OCI-M2 (cell line): Measurements from ENCODE around the gene TEPSIN.

ENCODE experiments used
- DNase-seq: peaks from one replicate; lab custom pipeline; 2025; ENCODE audit not compliant: unreplicated experiment; lab: John Stamatoyannopoulos, UW

The TEPSIN gene

GRCh38 chr17:81222620-81222905, 16.3 kb downstream of the TEPSIN start:
- no peak for DNase-seq

- no peak for DNase-seq
Observed at GRCh38 chr17:81221842-81222619, 16.8 kb downstream of the TEPSIN start.

GRCh38 chr17:81221371-81221841, 17.4 kb downstream of the TEPSIN start:
- no peak for DNase-seq

- no peak for DNase-seq
Observed at GRCh38 chr17:81219476-81220180, 19.2 kb downstream of the TEPSIN start.

- DNase-seq: no peak
Observed at GRCh38 chr17:81218991-81219390, 19.9 kb downstream of the TEPSIN start.

- DNase-seq: no peak
Observed at GRCh38 chr17:81218459-81218858, 20.4 kb downstream of the TEPSIN start.

- DNase-seq: no peak
Observed at GRCh38 chr17:81217491-81217890, 21.4 kb downstream of the TEPSIN start.

- DNase-seq: no peak
Observed at GRCh38 chr17:81213978-81214377, 24.9 kb downstream of the TEPSIN start.

GRCh38 chr17:81212365-81212764, 26.5 kb downstream of the TEPSIN start:
- DNase-seq: no peak

GRCh38 chr17:81210868-81211267, 28.0 kb downstream of the TEPSIN start:
- DNase-seq: no peak

GRCh38 chr17:81210466-81210865, 28.4 kb downstream of the TEPSIN start:
- no peak for DNase-seq

- no peak for DNase-seq
Observed at GRCh38 chr17:81209141-81209540, 29.7 kb downstream of the TEPSIN start.

- no peak for DNase-seq
Observed at GRCh38 chr17:81208651-81209050, 30.2 kb downstream of the TEPSIN start.

GRCh38 chr17:81207610-81208581, 31.0 kb downstream of the TEPSIN start:
- DNase-seq: no peak

- no peak for DNase-seq
Observed at GRCh38 chr17:81206657-81207056, 32.2 kb downstream of the TEPSIN start.

GRCh38 chr17:81206166-81206565, 32.7 kb downstream of the TEPSIN start:
- DNase-seq: no peak

GRCh38 chr17:81204578-81204977, 34.3 kb downstream of the TEPSIN start:
- no peak for DNase-seq

GRCh38 chr17:81203136-81203535, 35.7 kb downstream of the TEPSIN start:
- no peak for DNase-seq

- no peak for DNase-seq
Observed at GRCh38 chr17:81202318-81202717, 36.5 kb downstream of the TEPSIN start.

GRCh38 chr17:81200695-81201580, 37.9 kb downstream of the TEPSIN start:
- DNase-seq: peak; percentile 2
